H9 (cell line): Measurements from ENCODE around the gene LETM1. TPM values are rescaled to one million over a fixed set of nuclear protein-coding genes. Genes with fewer than 3 reads are reported as not detected.

Experiments
- DNase-seq: peaks from one replicate; pipeline ENCODE4 v3.0.0-alpha.2; 2017
- H2AFZ ChIP-seq: one replicate; pipeline ENCODE4 v1.6.1; 2013; ENCODE audit warnings: mild to moderate bottlenecking, low read length, control low read depth, moderate library complexity
- H2AK5ac ChIP-seq: 2 replicates; pipeline ENCODE4 v1.6.1; 2013; ENCODE audit warnings: low read length, control low read depth, mixed read lengths; ENCODE audit not compliant: insufficient read length
- H2BK120ac ChIP-seq: one replicate; pipeline ENCODE4 v1.6.1; 2013; ENCODE audit warnings: low read depth, mild to moderate bottlenecking, low read length, control low read depth, inconsistent platforms; ENCODE audit not compliant: poor library complexity, severe bottlenecking
- H2BK12ac ChIP-seq: 2 replicates; pipeline ENCODE4 v1.6.1; 2013; ENCODE audit warnings: low read length, control low read depth, mixed read lengths, low read depth; ENCODE audit not compliant: insufficient read length
- H2BK15ac ChIP-seq: 2 replicates; pipeline ENCODE4 v1.6.1; 2013; ENCODE audit warnings: low read depth, low read length, control low read depth
- H2BK20ac ChIP-seq: one replicate; pipeline ENCODE4 v1.6.1; 2013; ENCODE audit warnings: low read depth, mild to moderate bottlenecking, low read length, control low read depth, inconsistent platforms; ENCODE audit not compliant: poor library complexity, severe bottlenecking
- H2BK5ac ChIP-seq: 2 replicates; pipeline ENCODE4 v1.6.1; 2013; ENCODE audit warnings: low read length, control low read depth, mixed read lengths; ENCODE audit not compliant: insufficient read length
- H3K14ac ChIP-seq: 2 replicates; pipeline ENCODE4 v1.6.1; 2013; ENCODE audit warnings: low read length, control low read depth; ENCODE audit not compliant: insufficient read depth
- H3K18ac ChIP-seq: 2 replicates; pipeline ENCODE4 v1.6.1; 2013; ENCODE audit warnings: low read depth, mild to moderate bottlenecking, mixed read lengths, low read length, control low read depth; ENCODE audit not compliant: insufficient read length
- H3K23ac ChIP-seq: 2 replicates; pipeline ENCODE4 v1.6.1; 2013; ENCODE audit warnings: low read length, control low read depth, mixed read lengths, low read depth; ENCODE audit not compliant: insufficient read length
- H3K23me2 ChIP-seq: 2 replicates; pipeline ENCODE4 v1.6.1; 2013; ENCODE audit warnings: low read depth, mild to moderate bottlenecking, mixed read lengths, low read length, control low read depth; ENCODE audit not compliant: insufficient read length, poor library complexity, severe bottlenecking
- H3K27ac ChIP-seq: 2 replicates; pipeline ENCODE4 v1.5.1; 2013; ENCODE audit warnings: low read length, control low read depth, mixed read lengths, low read depth; ENCODE audit not compliant: insufficient read length
- H3K27me3 ChIP-seq: 2 replicates; pipeline ENCODE4 v1.6.1; 2013; ENCODE audit warnings: low read length, control low read depth, inconsistent platforms; ENCODE audit not compliant: insufficient read depth
- H3K4ac ChIP-seq: 2 replicates; pipeline ENCODE4 v1.6.1; 2013; ENCODE audit warnings: low read depth, mild to moderate bottlenecking, control low read depth, inconsistent platforms, low read length, moderate library complexity
- H3K4me1 ChIP-seq: 2 replicates; pipeline ENCODE4 v1.6.1; 2013; ENCODE audit warnings: low read length, control low read depth, inconsistent platforms; ENCODE audit not compliant: insufficient read depth
- H3K4me2 ChIP-seq: 2 replicates; pipeline ENCODE4 v1.6.1; 2013; ENCODE audit warnings: low read length, control low read depth, mixed read lengths; ENCODE audit not compliant: insufficient read length, insufficient read depth
- H3K56ac ChIP-seq: 2 replicates; pipeline ENCODE4 v1.6.1; 2013; ENCODE audit warnings: low read depth, mild to moderate bottlenecking, mixed read lengths, low read length, control low read depth; ENCODE audit not compliant: insufficient read length
- H3K79me1 ChIP-seq: 2 replicates; pipeline ENCODE4 v1.6.1; 2013; ENCODE audit warnings: low read depth, mild to moderate bottlenecking, moderate library complexity, low read length, control low read depth, inconsistent platforms; ENCODE audit not compliant: insufficient read depth, poor library complexity, severe bottlenecking
- H3K79me2 ChIP-seq: 2 replicates; pipeline ENCODE4 v1.6.1; 2013; ENCODE audit warnings: low read length, control low read depth, inconsistent platforms; ENCODE audit not compliant: insufficient read depth
- H3K9ac ChIP-seq: 2 replicates; pipeline ENCODE4 v1.6.1; 2013; ENCODE audit warnings: low read length, control low read depth, mixed read lengths; ENCODE audit not compliant: insufficient read length; ENCODE audit errors: extremely low read depth
- H3K9me3 ChIP-seq: one replicate; pipeline ENCODE4 v1.6.1; 2013; ENCODE audit warnings: low read depth, low read length, inconsistent platforms; ENCODE audit not compliant: control insufficient read depth
- H3T11ph ChIP-seq: one replicate; pipeline ENCODE4 v1.6.1; 2013; ENCODE audit warnings: mild to moderate bottlenecking, low read length, control low read depth, inconsistent platforms
- H4K20me1 ChIP-seq: one replicate; pipeline ENCODE4 v1.6.1; 2013; ENCODE audit not compliant: control insufficient read depth, insufficient read length, insufficient read depth
- H4K5ac ChIP-seq: 2 replicates; pipeline ENCODE4 v1.6.1; 2013; ENCODE audit warnings: low read depth, mild to moderate bottlenecking, mixed read lengths, low read length, control low read depth; ENCODE audit not compliant: insufficient read length
- H4K8ac ChIP-seq: replicated peaks from 2 replicates; pipeline ENCODE4 v1.6.1; 2013; ENCODE audit warnings: low read length, control low read depth, mixed read lengths, low read depth; ENCODE audit not compliant: insufficient read length
- H4K91ac ChIP-seq: 2 replicates; pipeline ENCODE4 v1.6.1; 2013; ENCODE audit warnings: low read depth, mild to moderate bottlenecking, moderate library complexity, mixed read lengths, low read length, control low read depth; ENCODE audit not compliant: insufficient read length
- H3K27ac Mint-ChIP-seq, 3 experiments: 2 replicates in 2 of 3; 3 replicates in 1 of 3; pipeline ENCODE4 v1.8.0; 2020 to 2021; ENCODE audit warnings: mixed read lengths in 3 of 3, mild to moderate bottlenecking in 1 of 3, moderate library complexity in 1 of 3
- H3K27me3 Mint-ChIP-seq: 2 replicates; pipeline ENCODE4 v1.8.0; 2021; ENCODE audit warnings: low read depth, mild to moderate bottlenecking, moderate library complexity, mixed read lengths
- H3K36me3 Mint-ChIP-seq, 3 experiments: 2 replicates in 2 of 3; 3 replicates in 1 of 3; pipeline ENCODE4 v1.8.0; 2020 to 2021; ENCODE audit warnings: low read depth in 3 of 3, mixed read lengths in 3 of 3; ENCODE audit not compliant: insufficient read depth in 1 of 3
- H3K4me1 Mint-ChIP-seq, 2 experiments: 2 replicates each; pipeline ENCODE4 v1.8.0; 2020; ENCODE audit warnings: mixed read lengths in 2 of 2
- H3K4me3 Mint-ChIP-seq, 2 experiments: 2 replicates in 1 of 2; 3 replicates in 1 of 2; pipeline ENCODE4 v1.8.0; 2020 to 2021; ENCODE audit warnings: mild to moderate bottlenecking in 2 of 2, mixed read lengths in 2 of 2, moderate library complexity in 1 of 2
- H3K9me3 Mint-ChIP-seq, 2 experiments: 2 replicates in 1 of 2; 3 replicates in 1 of 2; pipeline ENCODE4 v1.8.0; 2020; ENCODE audit warnings: mild to moderate bottlenecking in 2 of 2, mixed read lengths in 2 of 2, moderate library complexity in 1 of 2
- WGBS: extraction: QIAGEN DNeasy Blood & Tissue Kit; methylation state at CpG from one replicate; pipeline ENCODE4 v1.1.7; 2013; ENCODE audit warnings: missing lambda C conversion rate, low lambda C conversion rate, mixed read lengths; ENCODE audit not compliant: insufficient read length; ENCODE audit errors: extremely low coverage; 5-methylcytosine and 5-hydroxymethylcytosine counted together
- total RNA-seq: library from RNA; stranded (reverse); gene quantifications from 2 replicates; pipeline ENCODE4 v1.2.1, GENCODE V29; 2021
- TF ChIP-seq, protein P1 (sequence below): fragments of 200-600 bp; sonication (generic); conservative IDR thresholded peaks from 3 replicates; pipeline ENCODE4 v1.8.0; 2021; ENCODE audit warnings: antibody characterized with exemption, mild to moderate bottlenecking

The LETM1 gene
- total RNA-seq, 1 experiment from 2014 or later, result 43.4 TPM

DNA sequence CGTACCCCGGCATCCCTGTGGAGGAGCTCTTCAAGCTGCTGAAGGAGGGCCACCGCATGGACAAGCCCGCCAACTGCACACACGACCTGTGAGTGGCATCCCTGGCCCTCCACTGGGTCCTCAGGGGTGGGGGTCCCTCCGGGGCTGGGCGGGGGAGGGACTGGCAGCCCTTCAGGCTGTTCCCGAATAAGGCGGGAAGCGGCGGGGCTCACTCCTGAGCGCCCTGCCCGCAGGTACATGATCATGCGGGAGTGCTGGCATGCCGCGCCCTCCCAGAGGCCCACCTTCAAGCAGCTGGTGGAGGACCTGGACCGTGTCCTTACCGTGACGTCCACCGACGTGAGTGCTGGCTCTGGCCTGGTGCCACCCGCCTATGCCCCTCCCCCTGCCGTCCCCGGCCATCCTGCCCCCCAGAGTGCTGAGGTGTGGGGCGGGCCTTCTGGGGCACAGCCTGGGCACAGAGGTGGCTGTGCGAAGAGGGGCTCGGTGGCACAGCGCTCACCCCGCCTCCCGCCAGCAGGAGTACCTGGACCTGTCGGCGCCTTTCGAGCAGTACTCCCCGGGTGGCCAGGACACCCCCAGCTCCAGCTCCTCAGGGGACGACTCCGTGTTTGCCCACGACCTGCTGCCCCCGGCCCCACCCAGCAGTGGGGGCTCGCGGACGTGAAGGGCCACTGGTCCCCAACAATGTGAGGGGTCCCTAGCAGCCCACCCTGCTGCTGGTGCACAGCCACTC, 49.2 kb downstream of the LETM1 start:
- H4K20me1 ChIP-seq, result no peaks in the 10 kb centered on the region
- no peaks in the 10 kb centered on the region for H3K27me3 Mint-ChIP-seq
- no peak overlapping the region for H2AK5ac ChIP-seq
- no peak overlapping the region for H3K4me3 Mint-ChIP-seq
- no peaks in the 10 kb centered on the region for H3K79me2 ChIP-seq
- H2BK12ac ChIP-seq, result no peak overlapping the region
- H4K8ac ChIP-seq, result no peak overlapping the region
- no peak overlapping the region for H3K18ac ChIP-seq
- H3K23ac ChIP-seq, result no peak overlapping the region
- H3K14ac ChIP-seq, result no peak overlapping the region
- H3K23me2 ChIP-seq, result no peaks in the 10 kb centered on the region
- H3K27ac Mint-ChIP-seq, result no peak overlapping the region
- H3K79me1 ChIP-seq, result no peaks in the 10 kb centered on the region
- no peak overlapping the region for H2BK5ac ChIP-seq
- H2AFZ ChIP-seq, result no peak overlapping the region
- H2BK20ac ChIP-seq, result no peak overlapping the region
- TF ChIP-seq, protein P1, sequence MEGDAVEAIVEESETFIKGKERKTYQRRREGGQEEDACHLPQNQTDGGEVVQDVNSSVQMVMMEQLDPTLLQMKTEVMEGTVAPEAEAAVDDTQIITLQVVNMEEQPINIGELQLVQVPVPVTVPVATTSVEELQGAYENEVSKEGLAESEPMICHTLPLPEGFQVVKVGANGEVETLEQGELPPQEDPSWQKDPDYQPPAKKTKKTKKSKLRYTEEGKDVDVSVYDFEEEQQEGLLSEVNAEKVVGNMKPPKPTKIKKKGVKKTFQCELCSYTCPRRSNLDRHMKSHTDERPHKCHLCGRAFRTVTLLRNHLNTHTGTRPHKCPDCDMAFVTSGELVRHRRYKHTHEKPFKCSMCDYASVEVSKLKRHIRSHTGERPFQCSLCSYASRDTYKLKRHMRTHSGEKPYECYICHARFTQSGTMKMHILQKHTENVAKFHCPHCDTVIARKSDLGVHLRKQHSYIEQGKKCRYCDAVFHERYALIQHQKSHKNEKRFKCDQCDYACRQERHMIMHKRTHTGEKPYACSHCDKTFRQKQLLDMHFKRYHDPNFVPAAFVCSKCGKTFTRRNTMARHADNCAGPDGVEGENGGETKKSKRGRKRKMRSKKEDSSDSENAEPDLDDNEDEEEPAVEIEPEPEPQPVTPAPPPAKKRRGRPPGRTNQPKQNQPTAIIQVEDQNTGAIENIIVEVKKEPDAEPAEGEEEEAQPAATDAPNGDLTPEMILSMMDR, result no peak
- H3K9ac ChIP-seq, result no peak overlapping the region
- H3K9me3 ChIP-seq, result no peaks in the 10 kb centered on the region
- H3K27ac ChIP-seq, result no peak overlapping the region
- no CpG with 5 or more reads among the region's 41 CpGs for WGBS
- H3K4me2 ChIP-seq, result no peak overlapping the region
- H2BK120ac ChIP-seq, result no peak overlapping the region
- no peak overlapping the region for H3T11ph ChIP-seq
- H3K36me3 Mint-ChIP-seq, result peaks cover 0 to 28% (median 26%) of the 10 kb centered on the region in 3 experiments; a peak in 4 of 7 replicates
- H4K5ac ChIP-seq, result no peak overlapping the region
- no peak overlapping the region for H3K4ac ChIP-seq
- DNase-seq, result no peak
- H3K27me3 ChIP-seq, result no peaks in the 10 kb centered on the region
- no peaks in the 10 kb centered on the region for H3K9me3 Mint-ChIP-seq
- no peaks in the 10 kb centered on the region for H3K4me1 ChIP-seq
- no peak overlapping the region for H4K91ac ChIP-seq
- no peak overlapping the region for H3K56ac ChIP-seq
- H3K4me1 Mint-ChIP-seq, result no peaks in the 10 kb centered on the region
- no peak overlapping the region for H2BK15ac ChIP-seq
